ENCODE results near the gene UPK3A.

DNA sequence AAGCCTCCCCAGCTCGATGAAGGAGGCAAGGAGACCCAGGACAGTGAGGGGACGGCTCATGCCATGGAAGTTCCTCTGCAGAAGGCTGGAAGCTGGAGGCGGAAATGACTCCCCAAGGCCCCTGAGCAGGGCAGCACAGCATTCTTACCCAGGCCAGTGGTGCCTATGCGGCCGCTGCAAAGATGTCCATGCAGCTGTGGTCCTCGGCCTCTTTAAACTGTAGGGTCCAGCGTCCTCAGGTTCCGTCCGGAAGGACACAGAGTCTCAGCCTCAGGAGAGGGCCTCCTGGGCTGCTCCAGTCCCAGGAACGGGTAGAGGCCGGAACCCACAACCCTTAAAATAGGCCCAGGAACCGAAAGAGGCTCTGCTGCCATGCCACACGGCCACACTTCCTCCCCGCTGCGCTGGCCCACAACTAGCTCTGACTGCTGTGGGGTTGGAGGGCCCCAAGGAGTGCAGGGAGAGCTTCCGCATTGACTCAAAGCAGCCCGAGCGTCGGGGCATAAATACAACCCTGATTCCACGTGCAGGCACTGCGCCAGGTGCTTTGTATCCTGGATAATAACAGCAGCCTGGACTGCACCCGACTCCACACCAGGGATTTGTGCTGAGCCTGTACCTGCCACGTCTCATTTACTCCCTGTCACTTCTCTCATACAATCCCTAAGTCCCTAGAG is 49.5 kb upstream of the UPK3A start:
- TF ChIP-seq YY1 (IDR thresholded peaks at IDR 0.05; ENCODE audit: low read depth) (no peak), GABPA (IDR thresholded peaks at IDR 0.05; ENCODE audit: low read depth) (no peak), RFX5 (IDR thresholded peaks at IDR 0.05; ENCODE audit: low read length) (no peak), RCOR1 (IDR thresholded peaks at IDR 0.05; ENCODE audit: low read length) (no peak), POLR2AphosphoS5 (IDR thresholded peaks at IDR 0.05; ENCODE audit: low read depth, low read length) (no peak)

All from SK-N-SH (cell line).